TTC549 (cell line): ENCODE data around the gene NAA50.

Experiments used
- FAIRE-seq: peaks from 2 replicates; lab custom pipeline; 2012; peaks lifted over from hg19 to GRCh38; lab: Jason Lieb, UNC

Gene NAA50

DNA sequence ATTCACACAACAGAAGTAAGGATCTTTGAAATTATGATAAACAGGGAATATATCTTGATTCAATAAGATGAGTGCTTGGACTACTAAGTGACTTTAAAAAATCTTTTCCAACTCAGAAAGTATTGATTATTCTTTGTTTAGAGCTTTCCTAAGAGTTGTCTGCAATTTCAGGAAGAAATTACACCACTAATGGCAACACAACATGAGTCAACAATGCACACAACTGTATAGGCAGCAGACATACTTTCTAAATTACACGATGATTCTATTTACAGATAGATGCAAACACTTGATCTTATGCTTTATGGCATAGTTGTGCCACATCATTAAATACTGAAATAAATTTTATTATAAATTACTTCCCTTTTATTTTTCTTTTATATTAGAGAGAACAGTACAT, 4.4 kb downstream of the NAA50 start:
- FAIRE-seq: no peak

GRCh38 chr3:113741086-113741485, 5.0 kb downstream of the NAA50 start:
- FAIRE-seq: no peak

DNA sequence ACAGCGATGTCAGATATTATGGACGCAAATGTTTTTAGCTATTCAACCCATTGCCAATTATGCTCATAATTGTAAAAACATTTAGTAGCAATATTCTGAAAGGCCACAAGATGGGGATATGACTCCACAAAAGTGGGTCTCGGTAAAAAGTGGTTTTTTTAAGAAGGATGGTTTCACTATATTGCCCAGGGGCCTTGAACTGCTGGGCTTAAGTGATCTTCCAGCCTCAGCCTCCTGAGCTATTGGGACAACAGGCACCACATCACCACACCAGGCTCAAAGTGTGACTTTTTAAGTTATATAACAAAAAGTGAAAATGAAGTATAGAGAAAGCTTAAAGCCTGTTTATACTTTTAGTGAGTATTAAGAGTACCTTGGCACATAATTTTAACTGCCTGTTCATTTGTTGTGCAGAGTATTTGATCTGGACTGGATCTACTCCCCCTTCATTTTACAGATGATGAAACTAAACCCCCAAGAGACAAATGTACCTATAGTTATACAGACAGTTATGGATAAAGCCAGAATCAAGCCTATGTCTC, 9.4 kb downstream of the NAA50 start:
- peak; percentile 83 for FAIRE-seq

DNA sequence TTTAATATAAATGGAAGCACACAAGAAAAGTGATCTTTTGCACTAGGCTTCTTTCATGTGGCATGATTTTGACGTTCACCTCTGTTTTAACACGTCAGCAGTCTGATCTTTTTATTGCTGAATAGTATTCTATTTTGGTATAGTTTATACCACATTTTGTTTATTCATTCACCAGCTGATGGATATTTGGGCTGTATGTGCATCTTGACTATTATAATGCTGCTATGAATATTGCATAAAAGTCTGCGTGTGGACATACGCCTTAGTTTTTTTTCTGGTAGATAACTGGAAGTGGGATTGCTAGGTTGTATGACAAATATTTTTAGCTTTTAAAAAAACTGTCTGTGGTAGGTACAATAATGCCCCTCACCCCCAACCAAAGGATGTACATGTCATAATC, 14.4 kb downstream of the NAA50 start:
- no peak for FAIRE-seq

GRCh38 chr3:113730550-113730949, 15.5 kb downstream of the NAA50 start:
- FAIRE-seq: no peak

DNA sequence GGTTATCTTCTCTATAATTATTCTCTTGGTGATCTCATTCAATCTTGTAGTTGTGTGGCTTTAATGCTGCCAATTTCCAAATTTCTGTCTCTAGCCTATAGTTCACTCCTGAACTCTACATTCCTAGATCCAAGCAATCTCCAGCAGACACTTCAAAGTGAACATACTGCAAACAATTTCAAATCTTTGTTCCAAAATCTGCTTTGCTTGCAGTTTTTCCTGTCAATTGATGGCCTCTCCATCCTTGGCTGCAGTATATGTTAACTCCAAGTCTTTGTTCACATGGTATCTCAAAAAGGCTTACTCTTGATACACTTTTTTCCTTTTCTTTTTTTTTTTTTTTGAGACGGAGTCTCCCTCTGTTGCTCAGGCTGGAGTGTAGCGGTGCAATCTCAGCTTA, 17.4 kb downstream of the NAA50 start:
- no peak for FAIRE-seq

- FAIRE-seq: no peak
Measured at GRCh38 chr3:113721636-113722035, 24.4 kb downstream of the NAA50 start.

GRCh38 chr3:113719758-113720157, 26.3 kb downstream of the NAA50 start:
- no peak for FAIRE-seq

DNA sequence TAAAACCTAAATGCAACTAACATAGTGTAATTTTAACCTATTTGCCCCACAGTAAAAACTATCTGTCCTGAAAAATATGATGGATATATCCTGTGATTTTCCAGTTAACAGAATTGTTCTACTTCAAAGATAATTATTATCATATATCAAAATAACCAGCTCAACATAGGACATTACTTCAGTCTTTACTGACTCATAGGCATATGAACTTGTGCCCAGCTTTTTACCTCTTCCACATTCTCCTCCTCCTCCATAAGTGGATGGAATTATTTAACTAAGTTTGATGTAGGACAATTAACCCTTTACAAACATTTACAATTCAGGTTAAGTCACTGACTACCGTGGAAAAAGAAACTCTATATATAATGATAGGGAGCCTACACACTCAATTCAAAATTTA, 26.8 kb downstream of the NAA50 start:
- no peak for FAIRE-seq

DNA sequence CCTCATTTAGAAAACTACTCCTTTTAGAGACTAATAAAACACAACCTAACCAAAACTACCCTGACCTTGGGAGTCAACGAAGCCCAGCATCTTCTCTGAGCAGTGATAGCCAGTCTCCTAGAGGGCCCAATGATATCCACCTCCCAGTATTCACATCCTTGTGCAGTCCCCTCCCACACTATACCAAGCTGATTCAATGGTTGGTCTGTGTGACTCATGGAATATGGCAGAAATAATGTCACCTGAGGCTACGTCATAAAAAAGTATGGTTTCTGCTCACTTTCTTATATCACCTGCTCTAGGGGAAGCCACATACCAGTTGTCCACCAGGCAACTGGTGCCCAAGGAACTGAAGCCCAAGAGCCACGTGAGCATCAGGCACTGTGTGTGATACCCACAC, 28.2 kb downstream of the NAA50 start:
- FAIRE-seq: no peak

- no peak for FAIRE-seq
Measured at GRCh38 chr3:113717308-113717707, 28.7 kb downstream of the NAA50 start.

DNA sequence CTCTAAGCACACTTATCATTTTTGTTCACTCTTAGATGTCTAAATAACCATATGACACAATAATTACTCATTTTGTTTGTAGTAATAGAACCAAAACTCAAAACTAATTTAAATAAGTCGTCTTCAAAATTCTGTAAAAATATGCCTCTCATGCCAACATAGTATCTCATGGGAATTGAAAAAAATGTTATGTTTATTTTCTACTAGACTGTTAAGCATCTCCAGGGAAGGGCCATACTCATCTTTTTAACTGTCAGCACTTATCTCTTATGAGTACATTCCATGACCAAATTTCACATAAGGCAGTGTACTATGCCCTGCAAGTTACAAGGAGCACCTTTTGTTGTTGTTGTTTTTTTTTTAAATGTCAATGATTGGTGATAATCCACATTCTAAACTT, 31.3 kb downstream of the NAA50 start:
- FAIRE-seq: no peak

DNA sequence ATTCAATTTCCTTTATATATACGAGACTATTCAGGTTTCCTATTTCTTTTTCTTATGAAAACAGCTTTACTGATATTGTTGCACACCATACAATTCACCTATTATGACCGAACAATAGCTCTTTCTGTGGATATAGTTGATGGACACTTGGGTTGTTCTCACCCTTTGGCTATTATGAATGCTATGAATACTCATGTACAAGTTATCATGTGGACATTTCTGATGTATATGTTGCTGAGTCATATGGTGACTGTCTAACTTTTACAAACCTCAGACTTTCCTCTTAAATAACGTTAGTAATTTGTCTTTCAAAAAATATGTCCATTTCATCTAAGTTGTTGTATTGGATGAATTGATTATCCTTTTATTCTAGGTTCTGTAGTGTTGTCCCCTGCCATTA, 33.9 kb downstream of the NAA50 start:
- FAIRE-seq: no peak

GRCh38 chr3:113707835-113708234, 38.2 kb downstream of the NAA50 start:
- no peak for FAIRE-seq

- FAIRE-seq: no peak
Measured at GRCh38 chr3:113698956-113699355, 47.1 kb downstream of the NAA50 start.

GRCh38 chr3:113698213-113698742, 47.8 kb downstream of the NAA50 start:
- FAIRE-seq: no peak

DNA sequence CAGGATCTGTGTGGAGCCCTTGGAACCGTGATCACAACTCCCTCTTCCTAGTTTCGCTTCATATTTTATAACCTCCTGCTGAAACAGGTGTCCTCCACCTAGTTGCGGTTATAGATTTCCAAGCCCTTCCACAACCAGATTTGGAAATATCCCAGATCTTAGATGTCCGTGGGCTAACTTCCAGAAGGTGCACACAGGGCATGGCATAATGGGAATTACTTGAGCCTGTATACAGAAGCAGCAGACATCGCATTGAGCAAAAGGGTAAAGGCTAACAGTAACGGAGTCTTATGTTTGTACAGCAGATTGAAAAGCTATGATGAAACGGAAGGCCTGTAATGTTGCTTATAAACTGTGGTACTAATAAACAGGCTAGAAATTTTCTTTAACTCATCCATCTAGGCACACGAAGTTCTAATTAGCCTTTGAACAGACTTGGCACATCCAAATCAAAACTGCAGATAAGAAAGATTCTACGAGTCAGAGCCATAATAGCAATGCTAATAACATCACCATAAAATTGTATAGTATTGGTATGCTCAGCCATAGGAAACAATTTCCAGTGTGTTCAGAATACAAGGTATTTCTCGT, 48.5 kb downstream of the NAA50 start:
- FAIRE-seq: no peak

DNA sequence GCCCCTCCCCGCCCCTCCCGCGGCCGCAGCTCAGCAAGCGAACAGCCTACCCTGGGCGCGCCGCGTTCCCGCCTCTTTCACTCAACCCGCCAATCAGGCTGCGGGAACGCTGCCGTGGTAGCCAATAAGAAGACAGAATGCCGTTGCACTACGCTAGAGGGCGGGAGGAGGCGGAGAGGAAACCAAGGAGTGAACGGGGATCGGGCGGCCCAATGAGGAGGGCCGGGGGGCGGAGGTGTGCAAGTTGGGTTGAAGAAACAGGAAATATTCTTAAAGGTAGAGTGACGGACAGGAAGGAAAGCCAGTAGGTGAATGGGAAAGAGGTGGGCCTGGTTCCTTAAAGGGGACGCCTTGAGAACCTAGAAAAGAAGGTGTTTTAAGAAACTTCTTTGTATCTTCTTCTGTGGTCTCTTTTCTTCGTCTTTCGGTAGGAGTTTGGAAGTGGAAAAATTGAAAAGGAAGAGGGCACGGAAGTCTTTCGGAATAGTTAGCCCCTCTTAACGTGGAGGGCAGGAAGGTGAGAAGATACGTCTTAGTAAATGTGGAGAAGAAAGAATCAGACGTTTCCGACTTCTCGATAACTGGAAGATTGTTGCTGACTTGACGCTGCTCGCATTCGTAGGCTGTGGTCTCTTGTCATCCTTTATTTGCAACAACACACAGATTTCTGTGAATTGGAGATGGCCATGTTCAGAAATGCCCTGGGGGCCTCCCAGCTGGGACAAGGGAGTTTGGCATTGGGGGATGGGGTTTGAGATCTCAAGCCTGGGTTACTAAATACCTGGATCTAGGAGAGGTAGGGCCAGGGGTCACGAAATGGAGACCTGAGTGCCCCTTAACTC, 49.2 kb downstream of the NAA50 start:
- FAIRE-seq: peak; percentile 97

DNA sequence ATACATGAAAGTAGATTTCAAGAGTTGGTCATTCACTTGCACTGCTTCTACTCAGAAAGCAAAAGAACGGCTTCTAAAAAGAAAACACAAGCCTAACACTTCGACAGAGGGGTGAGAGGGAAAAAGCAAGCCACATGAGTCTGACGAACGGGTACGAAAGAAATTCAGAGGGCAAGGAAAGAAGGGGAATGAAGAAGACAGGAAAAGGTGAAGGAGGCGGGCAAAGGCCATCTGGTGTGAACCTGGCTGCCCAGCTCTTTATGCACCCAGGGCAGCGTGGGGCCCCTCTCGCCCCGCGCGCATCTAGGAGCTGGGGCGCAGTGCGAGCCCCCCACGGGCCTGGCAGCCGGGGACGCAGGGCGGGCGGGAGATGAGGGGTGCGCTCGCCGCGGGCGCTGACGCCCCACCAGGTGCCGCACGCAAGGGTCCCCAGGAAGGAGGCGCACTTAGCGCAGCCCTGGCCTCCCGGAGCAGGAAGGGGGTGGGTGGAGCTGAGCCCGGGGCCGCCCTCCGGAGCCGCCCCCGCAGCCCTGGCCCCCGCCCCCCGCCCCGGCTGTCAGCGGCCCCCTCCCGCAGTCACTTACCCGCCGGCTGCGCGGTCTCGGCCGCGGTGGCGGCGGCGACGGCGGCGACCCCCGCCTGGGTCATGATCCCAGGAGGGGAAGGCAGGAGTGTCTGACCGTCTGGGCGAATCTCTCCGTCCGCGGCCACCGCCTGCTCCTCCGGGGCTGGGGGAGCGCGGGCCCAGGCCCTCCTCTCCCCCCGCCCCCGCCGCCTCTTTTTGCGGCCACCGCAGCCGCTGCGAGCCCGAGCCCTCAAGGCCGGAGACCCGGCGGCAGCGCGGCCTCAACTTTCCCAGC, 50.0 kb downstream of the NAA50 start, which contains the start of gene USF3:
Gene USF3 (minus strand): TSS at position 857 of the 860 bp plus-strand sequence. CDS start 21,764 bp downstream, outside the sequence.
- FAIRE-seq: no peak

- FAIRE-seq: no peak
Measured at GRCh38 chr3:113695431-113695785, 50.6 kb downstream of the NAA50 start.

- no peak for FAIRE-seq
Measured at GRCh38 chr3:113690482-113690881, 55.6 kb downstream of the NAA50 start.

GRCh38 chr3:113685956-113686721, 59.9 kb downstream of the NAA50 start:
- FAIRE-seq: no peak
